ENCODE results near the gene ADAMTS7.
"Not testable (repeated sequence)": the region's sequence is repeated elsewhere in the genome, so short reads cannot be mapped to it uniquely, and the experiment has no call there.

DNA sequence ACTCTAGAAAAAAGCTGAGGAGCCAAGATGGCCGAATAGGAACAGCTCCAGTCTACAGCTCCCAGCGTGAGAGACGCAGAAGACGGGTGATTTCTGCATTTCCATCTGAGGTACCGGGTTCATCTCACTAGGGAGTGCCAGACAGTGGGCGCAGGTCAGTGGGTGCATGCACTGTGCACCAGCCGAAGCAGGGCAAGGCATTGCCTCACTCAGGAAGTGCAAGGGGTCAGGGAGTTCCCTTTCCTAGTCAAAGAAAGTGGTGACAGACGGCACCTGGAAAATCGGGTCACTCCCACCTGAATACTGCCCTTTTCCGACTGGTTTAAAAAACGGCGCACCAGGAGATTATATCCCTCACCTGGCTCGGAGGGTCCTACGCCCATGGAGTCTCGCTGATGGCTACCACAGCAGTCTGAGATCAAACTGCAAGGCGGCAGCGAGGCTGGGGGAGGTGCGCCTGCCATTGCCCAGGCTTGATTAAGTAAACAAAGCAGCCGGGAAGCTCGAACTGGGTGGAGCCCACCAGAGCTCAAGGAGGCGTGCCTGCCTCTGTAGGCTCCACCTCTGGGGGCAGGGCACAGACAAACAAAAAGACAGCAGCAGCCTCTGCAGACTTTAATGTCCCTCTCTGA, 91.3 kb downstream of the ADAMTS7 start:
- TF ChIP-seq POLR2A (IDR thresholded peaks at IDR 0.05; ENCODE audit: low read length); EHMT2 (IDR thresholded peaks at IDR 0.05; ENCODE audit: low read depth); KDM1A (IDR thresholded peaks at IDR 0.05; ENCODE audit: low read depth); RNF2 (IDR thresholded peaks at IDR 0.05; ENCODE audit: borderline replicate concordance, low read depth): not testable (repeated sequence)
- TF ChIP-seq CEBPB (IDR thresholded peaks at IDR 0.05) = peak in 1 of 2 experiments; percentile 43; a peak in 1 of 4 replicates
- TF ChIP-seq, protein P1, sequence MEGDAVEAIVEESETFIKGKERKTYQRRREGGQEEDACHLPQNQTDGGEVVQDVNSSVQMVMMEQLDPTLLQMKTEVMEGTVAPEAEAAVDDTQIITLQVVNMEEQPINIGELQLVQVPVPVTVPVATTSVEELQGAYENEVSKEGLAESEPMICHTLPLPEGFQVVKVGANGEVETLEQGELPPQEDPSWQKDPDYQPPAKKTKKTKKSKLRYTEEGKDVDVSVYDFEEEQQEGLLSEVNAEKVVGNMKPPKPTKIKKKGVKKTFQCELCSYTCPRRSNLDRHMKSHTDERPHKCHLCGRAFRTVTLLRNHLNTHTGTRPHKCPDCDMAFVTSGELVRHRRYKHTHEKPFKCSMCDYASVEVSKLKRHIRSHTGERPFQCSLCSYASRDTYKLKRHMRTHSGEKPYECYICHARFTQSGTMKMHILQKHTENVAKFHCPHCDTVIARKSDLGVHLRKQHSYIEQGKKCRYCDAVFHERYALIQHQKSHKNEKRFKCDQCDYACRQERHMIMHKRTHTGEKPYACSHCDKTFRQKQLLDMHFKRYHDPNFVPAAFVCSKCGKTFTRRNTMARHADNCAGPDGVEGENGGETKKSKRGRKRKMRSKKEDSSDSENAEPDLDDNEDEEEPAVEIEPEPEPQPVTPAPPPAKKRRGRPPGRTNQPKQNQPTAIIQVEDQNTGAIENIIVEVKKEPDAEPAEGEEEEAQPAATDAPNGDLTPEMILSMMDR (IDR thresholded peaks at IDR 0.05) = not testable (repeated sequence)

All from A549 (cell line).